ENCODE measurements around the gene MT4.

MT4 gene

GRCh38 chr16:56564793-56565477 is at the start of gene MT4:
TSS of gene MT4 (plus strand) at chr16:56565073. CDS start at chr16:56565129, 56 bp downstream.
- no peak for DNase-seq

DNA sequence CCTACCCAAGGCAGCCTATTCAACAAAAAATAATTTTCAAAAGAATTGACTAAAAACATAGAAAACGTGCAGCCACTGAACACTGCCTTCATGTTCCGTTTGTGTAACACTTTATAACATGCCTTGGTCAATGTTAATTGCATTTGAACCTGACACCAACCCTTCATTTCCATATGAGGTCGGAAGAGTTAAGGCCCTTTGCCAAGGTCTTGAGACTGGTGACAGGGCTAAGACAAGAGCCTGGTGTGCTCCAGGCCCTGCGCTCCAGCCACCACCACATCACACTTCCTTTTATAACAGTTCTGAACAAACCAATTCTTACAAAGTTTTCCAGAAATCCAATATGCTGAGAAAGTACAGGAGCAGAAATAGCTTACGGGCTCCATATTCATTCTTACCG is 49.2 kb upstream of the MT4 start:
- DNase-seq: peak in 5 of 51 donors; percentile 19 to 71 (median 30)

GRCh38 chr16:56517206-56517605 is 47.7 kb upstream of the MT4 start:
- peak in 2 of 51 donors; percentile 8 to 39 for DNase-seq

DNA sequence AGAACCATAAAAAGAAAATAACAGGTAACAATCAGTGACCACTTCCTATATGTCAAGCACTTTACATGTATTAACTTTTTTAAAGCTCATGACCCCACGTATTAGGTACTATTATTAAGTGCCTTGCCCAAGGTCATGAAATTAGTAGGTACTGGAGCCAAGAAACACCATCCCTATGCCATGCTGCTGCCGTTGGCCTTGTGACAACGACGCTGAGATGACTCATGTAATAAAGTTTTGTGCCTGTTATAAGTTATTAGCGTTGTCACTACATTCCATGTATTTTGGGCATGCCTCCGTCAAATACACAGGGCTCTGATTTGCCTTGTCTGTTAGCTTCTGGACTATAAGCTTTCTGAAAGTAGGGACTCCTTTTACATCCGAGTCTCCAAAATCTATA is 46.4 kb upstream of the MT4 start:
- DNase-seq: peak in 1 of 51 donors; percentile 42

- peak; percentile 58 to 97 (median 84) for DNase-seq
Observed at GRCh38 chr16:56519459-56520250, 45.2 kb upstream of the MT4 start, which contains the start of gene BBS2. TSS of gene BBS2 (minus strand) at chr16:56520024. CDS start at chr16:56519862, 162 bp downstream.

DNA sequence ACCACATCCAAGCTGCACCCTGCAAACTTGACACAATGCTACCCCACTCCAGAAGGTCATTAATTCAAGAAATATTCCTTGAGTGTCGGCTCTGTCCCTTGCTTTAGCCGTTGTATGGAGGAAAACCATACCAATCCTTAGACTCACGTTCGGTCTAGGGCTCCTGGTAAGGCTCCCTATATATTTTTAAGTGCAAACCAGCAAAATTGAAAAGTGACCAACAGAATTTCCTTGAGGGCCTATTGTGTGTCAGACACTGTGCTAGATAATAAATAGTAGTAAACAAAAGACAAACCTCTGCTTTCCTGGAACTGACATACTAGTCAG is 44.7 kb upstream of the MT4 start:
- DNase-seq: no peak

- no peak for DNase-seq
Observed at GRCh38 chr16:56525236-56525635, 39.6 kb upstream of the MT4 start.

DNA sequence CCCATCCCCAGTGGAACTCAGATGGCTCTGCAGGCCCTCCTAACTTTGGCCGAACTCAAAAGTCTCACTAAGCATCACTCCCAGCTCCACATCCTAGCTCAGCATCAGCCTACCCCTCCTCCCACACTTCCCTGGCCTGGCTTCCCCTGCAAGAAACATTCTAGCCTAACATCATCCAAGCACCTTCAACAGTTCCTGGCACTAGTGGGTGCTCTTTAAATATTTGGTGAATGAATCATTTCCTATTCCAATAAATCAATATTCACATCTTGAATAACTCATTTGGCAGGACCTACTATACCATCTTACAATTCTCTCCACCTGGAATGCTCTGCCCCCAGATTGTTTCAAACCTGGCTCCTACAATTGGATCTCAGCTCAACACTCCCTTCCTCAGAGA is 34.0 kb upstream of the MT4 start:
- no peak for DNase-seq

DNA sequence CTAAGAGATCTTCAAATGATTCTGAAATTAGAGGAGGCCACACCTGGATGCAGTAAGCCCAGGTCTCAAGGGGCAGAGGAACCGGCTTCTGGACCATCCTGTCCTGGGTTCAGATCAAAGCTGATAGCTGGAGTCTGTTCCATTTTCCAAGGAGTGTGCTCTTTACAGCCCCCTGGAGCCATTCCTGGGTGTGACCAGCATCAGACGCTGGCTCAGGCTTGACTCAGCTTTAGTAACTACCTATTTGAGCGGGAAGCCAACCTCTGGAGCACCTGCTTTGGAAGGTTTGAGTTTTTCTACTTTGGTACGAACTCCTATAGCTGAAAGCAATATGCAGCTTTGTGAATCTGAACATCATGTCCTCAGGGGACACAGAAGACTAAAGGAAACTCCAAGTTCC is 32.2 kb upstream of the MT4 start:
- no peak for DNase-seq

GRCh38 chr16:56534847-56535383 is 30.0 kb upstream of the MT4 start:
- DNase-seq: no peak

DNA sequence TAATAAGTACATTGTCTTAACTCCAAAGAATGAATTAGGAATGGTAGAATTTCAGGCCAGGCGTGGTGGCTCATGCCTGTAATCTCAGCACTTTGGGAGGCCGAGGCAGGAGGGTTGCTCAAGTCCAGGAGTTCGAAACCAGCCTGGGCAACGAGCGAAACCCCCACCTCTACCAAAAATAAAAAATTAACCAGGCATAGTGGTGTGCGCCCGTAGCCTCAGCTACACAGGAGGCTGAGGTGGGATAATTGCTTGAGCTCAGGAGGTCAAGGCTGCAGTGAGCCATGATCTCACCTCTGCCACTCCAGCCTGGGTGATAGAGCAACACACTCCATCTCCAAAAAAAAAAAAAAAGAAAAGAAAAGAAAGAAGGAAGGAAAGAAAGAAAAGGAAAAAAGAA is 26.5 kb upstream of the MT4 start:
- no peak for DNase-seq

GRCh38 chr16:56539656-56540055 is 25.2 kb upstream of the MT4 start:
- DNase-seq: no peak

DNA sequence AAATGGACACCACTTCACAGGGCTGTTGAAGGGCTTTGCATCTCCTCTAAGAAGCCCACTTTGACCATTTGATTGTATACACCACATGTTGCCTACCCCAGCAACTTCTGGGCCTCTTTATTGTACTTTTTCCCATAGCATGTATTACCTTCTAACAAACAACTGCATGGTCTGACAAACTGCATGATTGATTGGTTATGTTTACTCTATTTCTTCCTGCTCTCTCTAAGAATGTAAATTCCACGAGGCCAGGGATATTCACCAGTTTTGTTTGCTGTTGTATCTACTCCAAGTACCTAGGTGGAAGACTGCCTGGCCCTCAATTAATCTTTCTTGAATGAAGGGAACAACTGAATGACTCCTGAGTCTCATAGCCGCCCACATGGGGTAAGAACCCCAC is 22.8 kb upstream of the MT4 start:
- no peak for DNase-seq

- DNase-seq: peak in 47 of 51 donors; percentile 12 to 96 (median 67)
Observed at GRCh38 chr16:56547120-56547948, 17.5 kb upstream of the MT4 start.

DNA sequence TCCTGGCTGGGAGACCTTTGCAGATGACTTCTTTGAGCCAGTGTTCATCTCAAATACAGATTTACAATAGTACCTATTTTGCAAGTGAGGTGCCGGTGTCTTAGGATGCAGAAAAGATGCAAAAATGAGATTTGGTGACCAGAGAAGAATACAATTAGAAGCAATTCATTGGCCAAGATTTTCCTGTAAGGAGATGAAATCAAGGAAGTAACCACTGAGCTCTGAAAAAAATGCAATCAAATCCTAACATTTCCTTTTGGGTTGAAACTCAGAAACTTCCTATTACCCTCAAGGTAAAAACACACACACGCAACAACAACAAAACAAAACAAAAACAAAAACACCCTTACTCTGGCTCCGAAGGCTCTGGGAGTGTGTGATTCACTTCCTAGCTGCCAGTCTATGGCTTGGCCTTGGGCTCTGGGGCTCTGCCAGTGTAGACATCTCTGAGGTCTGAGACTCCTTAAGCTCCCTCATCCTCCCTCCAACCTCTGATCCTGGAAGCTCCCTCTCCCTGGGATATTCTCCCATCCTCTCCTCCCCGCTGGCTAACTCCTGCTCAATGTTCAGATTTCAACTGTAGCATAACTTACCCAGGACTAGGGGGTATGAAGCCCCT is 16.8 kb upstream of the MT4 start:
- DNase-seq: peak in 15 of 51 donors; percentile 5 to 72 (median 16)

GRCh38 chr16:56549161-56549560 is 15.7 kb upstream of the MT4 start:
- no peak for DNase-seq

- DNase-seq: no peak
Observed at GRCh38 chr16:56549744-56550385, 15.0 kb upstream of the MT4 start.

- peak in 44 of 51 donors; percentile 14 to 94 (median 62) for DNase-seq
Observed at GRCh38 chr16:56551796-56552738, 12.8 kb upstream of the MT4 start.

DNA sequence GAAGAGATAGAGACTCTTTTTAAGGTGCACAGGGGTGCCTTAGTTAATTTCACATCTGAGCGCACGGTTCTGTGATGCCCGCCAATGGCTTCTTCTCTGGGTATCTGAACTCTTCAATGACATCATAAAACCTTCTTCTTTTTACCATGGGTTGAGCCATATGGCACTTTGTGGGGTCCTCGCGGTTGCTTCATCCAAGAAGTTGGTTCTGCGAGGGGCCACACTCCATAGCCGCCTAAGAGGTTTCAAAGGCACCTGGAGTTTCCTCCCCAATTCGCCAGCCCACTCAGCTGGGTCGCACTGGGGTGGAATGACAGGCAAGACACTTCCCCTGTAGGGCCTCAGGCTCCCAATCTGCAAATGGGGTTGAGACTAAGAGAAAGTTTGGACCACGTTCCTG is 10.4 kb upstream of the MT4 start:
- DNase-seq: no peak
